ENCODE data around the gene MOB2. TPM values are rescaled to one million over a fixed set of nuclear protein-coding genes. Genes with fewer than 3 reads are reported as not detected.

Gene MOB2
- total and polyA plus RNA-seq, 8 donors: 13.7 to 30.4 (median 18.2) TPM

DNA sequence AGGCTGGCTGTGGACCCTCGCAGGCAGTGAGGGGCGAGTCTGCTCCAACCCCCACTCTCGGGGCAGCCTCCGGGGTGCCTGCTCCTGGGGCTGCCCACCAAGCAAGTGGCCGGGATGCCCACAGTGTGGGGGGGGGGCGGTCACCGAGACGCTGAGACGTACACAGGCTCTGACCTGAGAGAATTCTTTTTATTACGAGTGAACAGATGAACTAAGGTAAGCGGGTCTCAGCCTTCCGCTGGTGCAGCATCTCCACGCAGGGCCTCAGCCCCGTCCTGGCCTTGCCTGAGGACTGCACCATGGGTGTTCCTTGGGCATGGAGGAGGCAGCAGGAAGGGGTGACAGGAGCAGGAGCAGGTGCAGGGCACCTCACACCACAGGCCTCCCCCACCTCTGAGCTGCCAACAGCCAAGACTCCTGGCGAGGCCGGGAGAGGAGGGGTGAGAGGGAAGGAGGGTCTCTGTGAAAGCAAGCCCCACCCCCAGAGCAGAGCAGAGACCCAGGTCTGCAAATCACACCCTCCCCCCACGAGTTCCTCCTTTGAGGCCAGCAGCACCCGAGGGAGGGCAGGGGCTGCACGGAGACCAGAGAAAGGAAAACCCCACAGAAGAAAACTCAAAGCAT lies 17.2 kb downstream of the MOB2 start:
- peaks cover 0 to 16% (median 0%) of the 10 kb centered on the region in 3 donors for H3K36me3 ChIP-seq
- 87% methylated on average over 18 to 19 of the region's 19 CpGs for WGBS, 2 donors
- no peak overlapping the region for H3K4me3 ChIP-seq
- FAIRE-seq (no peak), DNase-seq (peak in 2 of 6 donors; percentile 31 to 66), ATAC-seq (no peak)
- no peak overlapping the region for H3K27ac ChIP-seq
- intact Hi-C loops (cut with DNase I): no loop called here
- H3K9me3 ChIP-seq: no peaks in the 10 kb centered on the region
- TF ChIP-seq, protein P1, sequence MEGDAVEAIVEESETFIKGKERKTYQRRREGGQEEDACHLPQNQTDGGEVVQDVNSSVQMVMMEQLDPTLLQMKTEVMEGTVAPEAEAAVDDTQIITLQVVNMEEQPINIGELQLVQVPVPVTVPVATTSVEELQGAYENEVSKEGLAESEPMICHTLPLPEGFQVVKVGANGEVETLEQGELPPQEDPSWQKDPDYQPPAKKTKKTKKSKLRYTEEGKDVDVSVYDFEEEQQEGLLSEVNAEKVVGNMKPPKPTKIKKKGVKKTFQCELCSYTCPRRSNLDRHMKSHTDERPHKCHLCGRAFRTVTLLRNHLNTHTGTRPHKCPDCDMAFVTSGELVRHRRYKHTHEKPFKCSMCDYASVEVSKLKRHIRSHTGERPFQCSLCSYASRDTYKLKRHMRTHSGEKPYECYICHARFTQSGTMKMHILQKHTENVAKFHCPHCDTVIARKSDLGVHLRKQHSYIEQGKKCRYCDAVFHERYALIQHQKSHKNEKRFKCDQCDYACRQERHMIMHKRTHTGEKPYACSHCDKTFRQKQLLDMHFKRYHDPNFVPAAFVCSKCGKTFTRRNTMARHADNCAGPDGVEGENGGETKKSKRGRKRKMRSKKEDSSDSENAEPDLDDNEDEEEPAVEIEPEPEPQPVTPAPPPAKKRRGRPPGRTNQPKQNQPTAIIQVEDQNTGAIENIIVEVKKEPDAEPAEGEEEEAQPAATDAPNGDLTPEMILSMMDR (IDR thresholded peaks at IDR 0.05): no peak
- H3K4me1 ChIP-seq: no peaks in the 10 kb centered on the region
- no peaks in the 10 kb centered on the region for H3K27me3 ChIP-seq

- Histone ChIP-seq H3K9me3 (no peaks in the 10 kb centered on the region), H3K27ac (no peak overlapping the region), H3K4me1 (no peaks in the 10 kb centered on the region), H3K36me3 (peaks cover 0 to 16% (median 0%) of the 10 kb centered on the region in 3 donors), H3K27me3 (no peaks in the 10 kb centered on the region), H3K4me3 (no peak overlapping the region)
- TF ChIP-seq, protein P1 (IDR thresholded peaks at IDR 0.05): no peak
- WGBS, 2 donors: 83% methylated on average over 16 to 19 of the region's 19 CpGs
- FAIRE-seq (no peak), ATAC-seq (no peak), DNase-seq (peak in 2 of 6 donors; percentile 26 to 79)
- intact Hi-C loops (cut with DNase I): no loop called here
Measured at GRCh38 chr11:1468473-1469066, 18.0 kb downstream of the MOB2 start.

DNA sequence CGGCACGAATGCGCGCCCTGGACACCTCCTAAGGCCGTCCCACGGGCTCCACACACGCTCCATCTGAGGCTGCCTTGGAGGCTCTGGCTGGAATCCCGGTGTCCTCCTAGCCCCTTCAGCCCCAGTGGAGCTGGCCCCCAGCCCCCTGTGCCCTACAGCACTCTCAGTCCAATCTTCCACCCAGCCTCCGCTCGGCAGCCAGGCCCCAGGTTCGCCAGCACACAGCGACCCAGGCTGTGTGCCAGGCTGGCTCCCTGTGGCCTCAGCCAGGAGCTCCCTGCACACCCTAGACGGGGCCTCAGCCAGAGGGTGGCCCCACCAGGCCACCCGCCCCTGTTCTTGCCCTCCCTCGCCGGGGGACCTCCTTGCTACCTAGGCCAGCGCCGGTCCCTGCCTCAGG lies 18.6 kb downstream of the MOB2 start:
- intact Hi-C loops (cut with DNase I): no loop called here
- ATAC-seq (no peak), DNase-seq (peak in 2 of 6 donors; percentile 26 to 72), FAIRE-seq (no peak)
- H3K27ac ChIP-seq: no peak overlapping the region
- H3K4me1 ChIP-seq: no peaks in the 10 kb centered on the region
- H3K9me3 ChIP-seq: no peaks in the 10 kb centered on the region
- WGBS, 2 donors: 76 to 93% methylated on average over 15 to 18 of the region's 18 CpGs
- TF ChIP-seq, protein P1 (IDR thresholded peaks at IDR 0.05): no peak
- H3K36me3 ChIP-seq: peaks cover 0 to 16% (median 0%) of the 10 kb centered on the region in 3 donors
- H3K4me3 ChIP-seq: no peak overlapping the region
- H3K27me3 ChIP-seq: no peaks in the 10 kb centered on the region

DNA sequence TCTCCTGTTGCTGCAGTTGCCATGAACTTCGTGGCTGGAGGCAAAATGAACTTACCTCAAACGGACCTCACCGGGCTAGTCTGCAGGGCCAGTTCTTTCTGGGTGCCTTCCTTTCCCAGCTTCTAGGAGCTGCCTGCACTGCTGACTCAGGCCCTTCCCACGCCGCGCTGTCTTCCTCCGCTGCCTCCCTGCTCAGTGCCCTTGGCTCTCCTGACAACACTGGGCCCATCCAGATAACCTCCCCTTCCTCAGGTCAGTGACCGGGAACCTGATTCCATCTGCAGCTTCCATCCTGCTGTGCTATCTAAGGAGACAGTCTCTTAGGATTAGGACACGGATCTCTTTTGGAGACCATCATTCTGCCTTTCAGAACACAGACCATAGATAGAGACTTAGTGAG lies 19.3 kb downstream of the MOB2 start:
- FAIRE-seq (no peak), ATAC-seq (no peak), DNase-seq (peak in 1 of 6 donors; percentile 43)
- intact Hi-C loops (cut with DNase I): no loop called here
- TF ChIP-seq, protein P1 (IDR thresholded peaks at IDR 0.05): no peak
- no peaks in the 10 kb centered on the region for H3K9me3 ChIP-seq
- peaks cover 0 to 16% (median 0%) of the 10 kb centered on the region in 3 donors for H3K36me3 ChIP-seq
- H3K27me3 ChIP-seq: no peaks in the 10 kb centered on the region
- WGBS, 2 donors: 68 to 70% methylated on average over 9 of the region's 9 CpGs
- no peak overlapping the region for H3K27ac ChIP-seq
- no peaks in the 10 kb centered on the region for H3K4me1 ChIP-seq
- no peak overlapping the region for H3K4me3 ChIP-seq

GRCh38 chr11:1466784-1467183 lies 19.8 kb downstream of the MOB2 start:
- H3K4me3 ChIP-seq: no peak overlapping the region
- FAIRE-seq: no peak
- ATAC-seq: no peak

More at GRCh38 chr11:1466784-1467183, 19.8 kb downstream of the MOB2 start:
- H3K27ac ChIP-seq: no peak overlapping the region
- H3K27me3 ChIP-seq: no peaks in the 10 kb centered on the region
- intact Hi-C loops (cut with DNase I): no loop called here
- H3K36me3 ChIP-seq: peaks cover 0 to 16% (median 0%) of the 10 kb centered on the region in 3 donors
- 72% methylated on average over 16 of the region's 16 CpGs for WGBS, 2 donors
- no peaks in the 10 kb centered on the region for H3K9me3 ChIP-seq
- no peaks in the 10 kb centered on the region for H3K4me1 ChIP-seq
- TF ChIP-seq, protein P1 (IDR thresholded peaks at IDR 0.05): no peak
- peak in 2 of 6 donors; percentile 24 to 58 for DNase-seq

Measured in pancreas (tissue), 10 donors.